Stimulated activated CD8-positive, alpha-beta memory T cell treated with anti-CD3 and anti-CD28 coated beads, Interleukin-12 subunit alpha, Interleukin-12 subunit beta, amount 100 ng/mL, for 4 hours (primary cell): Measurements from ENCODE around the gene SCYL1.
"Not testable (repeated sequence)": the region's sequence is repeated elsewhere in the genome, so short reads cannot be mapped to it uniquely, and the experiment has no call there.

Experiments used
- DNase-seq: peaks from one replicate; pipeline ENCODE4 v3.0.0-alpha.2; 2020; ENCODE audit warnings: low read depth

The SCYL1 gene

GRCh38 chr11:65554842-65555430 is 30.1 kb downstream of the SCYL1 start:
- no peak for DNase-seq

GRCh38 chr11:65555693-65556231 is 30.9 kb downstream of the SCYL1 start:
- no peak for DNase-seq

- DNase-seq, result no peak
These were observed 31.8 kb downstream of the SCYL1 start for GRCh38 chr11:65556470-65557279.

- no peak for DNase-seq
These were observed 32.6 kb downstream of the SCYL1 start for GRCh38 chr11:65557280-65558001.

GRCh38 chr11:65558002-65558929 is 33.4 kb downstream of the SCYL1 start, which contains the start of gene LTBP3:
LTBP3 (minus strand) TSS chr11:65558359; CDS start chr11:65557959, 400 bp downstream.
- no peak for DNase-seq

GRCh38 chr11:65558930-65559509 is 34.1 kb downstream of the SCYL1 start:
- no peak for DNase-seq

- no peak for DNase-seq
These were observed 34.7 kb downstream of the SCYL1 start for GRCh38 chr11:65559535-65559934.

- DNase-seq, result no peak
These were observed 35.2 kb downstream of the SCYL1 start for GRCh38 chr11:65559951-65560537.

- DNase-seq, result no peak
These were observed 35.9 kb downstream of the SCYL1 start for GRCh38 chr11:65560555-65561418.

- DNase-seq, result no peak
These were observed 37.1 kb downstream of the SCYL1 start for GRCh38 chr11:65562020-65562419.

- no peak for DNase-seq
These were observed 37.9 kb downstream of the SCYL1 start for GRCh38 chr11:65562788-65563187.

GRCh38 chr11:65563601-65564000 is 38.7 kb downstream of the SCYL1 start:
- DNase-seq, result no peak

- DNase-seq, result not testable (repeated sequence)
These were observed 40.1 kb downstream of the SCYL1 start for GRCh38 chr11:65564879-65565559.

- no peak for DNase-seq
These were observed 41.0 kb downstream of the SCYL1 start for GRCh38 chr11:65565624-65566453.

- no peak for DNase-seq
These were observed 44.5 kb downstream of the SCYL1 start for GRCh38 chr11:65569164-65569972.

- peak; percentile 98 for DNase-seq
These were observed 45.4 kb downstream of the SCYL1 start, which contains the start of gene ZNRD2 for GRCh38 chr11:65569973-65570918. ZNRD2 (plus strand) TSS chr11:65570477; CDS start chr11:65570492, 15 bp downstream.
